DMS 273 treated with DMSO at 0.1 percent for 48 hours (cell line): Measurements from ENCODE around the gene RCAN3.

Source experiments
- DNase-seq: peaks from one replicate; lab custom pipeline; 2025; lab: John Stamatoyannopoulos, UW

Gene RCAN3

GRCh38 chr1:24551290-24551959 is 48.8 kb downstream of the RCAN3 start:
- DNase-seq: no peak

GRCh38 chr1:24551960-24552571 is 49.4 kb downstream of the RCAN3 start:
- DNase-seq: no peak

GRCh38 chr1:24553931-24554330 is 51.3 kb downstream of the RCAN3 start:
- DNase-seq: no peak

- DNase-seq: no peak
Observed at GRCh38 chr1:24554714-24555113, 52.1 kb downstream of the RCAN3 start.

GRCh38 chr1:24555591-24556413 is 53.2 kb downstream of the RCAN3 start, which contains the start of gene NCMAP:
NCMAP (plus strand) TSS chr1:24556087; CDS start chr1:24595431, 39,344 bp downstream.
- no peak for DNase-seq

- DNase-seq: no peak
Observed at GRCh38 chr1:24556414-24556795, 53.8 kb downstream of the RCAN3 start.

- no peak for DNase-seq
Observed at GRCh38 chr1:24557220-24557619, 54.6 kb downstream of the RCAN3 start.

GRCh38 chr1:24557711-24558131 is 55.1 kb downstream of the RCAN3 start:
- no peak for DNase-seq

GRCh38 chr1:24558455-24558854 is 55.8 kb downstream of the RCAN3 start:
- no peak for DNase-seq

- DNase-seq: no peak
Observed at GRCh38 chr1:24558902-24559791, 56.5 kb downstream of the RCAN3 start.

GRCh38 chr1:24560361-24560760 is 57.7 kb downstream of the RCAN3 start:
- DNase-seq: no peak

- no peak for DNase-seq
Observed at GRCh38 chr1:24562625-24563024, 60.0 kb downstream of the RCAN3 start.

GRCh38 chr1:24564695-24565094 is 62.1 kb downstream of the RCAN3 start:
- DNase-seq: no peak

- no peak for DNase-seq
Observed at GRCh38 chr1:24566236-24566867, 63.7 kb downstream of the RCAN3 start.

GRCh38 chr1:24567792-24568388 is 65.3 kb downstream of the RCAN3 start:
- no peak for DNase-seq

GRCh38 chr1:24568475-24568874 is 65.8 kb downstream of the RCAN3 start:
- DNase-seq: no peak

- DNase-seq: no peak
Observed at GRCh38 chr1:24570265-24571125, 67.9 kb downstream of the RCAN3 start.

- DNase-seq: no peak
Observed at GRCh38 chr1:24572301-24572700, 69.7 kb downstream of the RCAN3 start.

GRCh38 chr1:24575905-24576587 is 73.4 kb downstream of the RCAN3 start:
- no peak for DNase-seq
